Measurements from ENCODE around the gene TNS3. TPM values are rescaled to one million over a fixed set of nuclear protein-coding genes. Genes with fewer than 3 reads are reported as not detected.

Gene TNS3
- total and polyA plus RNA-seq, 2 donors (not counting 1 experiment from before 2014, with no cell fraction given): 11.4 to 77.5 TPM

GRCh38 chr7:47528471-47528870, 53.4 kb downstream of the TNS3 start:
- Mint-ChIP-seq H3K4me1 (peaks cover 11% of the 10 kb centered on the region), H3K27me3 (no peaks in the 10 kb centered on the region), H3K27ac (no peak overlapping the region), H3K9me3 (ENCODE audit: insufficient read depth) (no peaks in the 10 kb centered on the region), H3K4me3 (no peak overlapping the region)
- CTCF ChIA-PET: no interaction called here
- no peak overlapping the region for H3K27ac ChIP-seq (ENCODE audit: low read length in 2 of 2)
- no peak for DNase-seq
- H3K4me3 ChIP-seq (ENCODE audit: control extremely low read depth in 1 of 5, extremely low read depth in 1 of 5, insufficient read depth in 1 of 5, low read depth in 2 of 5, low read length in 4 of 5): no peak overlapping the region
- intact Hi-C loops (cut with micrococcal nuclease): no loop called here
- no peaks in the 10 kb centered on the region for H3K79me2 ChIP-seq (ENCODE audit: control insufficient read depth, insufficient read depth, low read length)
- TF ChIP-seq, protein P1, sequence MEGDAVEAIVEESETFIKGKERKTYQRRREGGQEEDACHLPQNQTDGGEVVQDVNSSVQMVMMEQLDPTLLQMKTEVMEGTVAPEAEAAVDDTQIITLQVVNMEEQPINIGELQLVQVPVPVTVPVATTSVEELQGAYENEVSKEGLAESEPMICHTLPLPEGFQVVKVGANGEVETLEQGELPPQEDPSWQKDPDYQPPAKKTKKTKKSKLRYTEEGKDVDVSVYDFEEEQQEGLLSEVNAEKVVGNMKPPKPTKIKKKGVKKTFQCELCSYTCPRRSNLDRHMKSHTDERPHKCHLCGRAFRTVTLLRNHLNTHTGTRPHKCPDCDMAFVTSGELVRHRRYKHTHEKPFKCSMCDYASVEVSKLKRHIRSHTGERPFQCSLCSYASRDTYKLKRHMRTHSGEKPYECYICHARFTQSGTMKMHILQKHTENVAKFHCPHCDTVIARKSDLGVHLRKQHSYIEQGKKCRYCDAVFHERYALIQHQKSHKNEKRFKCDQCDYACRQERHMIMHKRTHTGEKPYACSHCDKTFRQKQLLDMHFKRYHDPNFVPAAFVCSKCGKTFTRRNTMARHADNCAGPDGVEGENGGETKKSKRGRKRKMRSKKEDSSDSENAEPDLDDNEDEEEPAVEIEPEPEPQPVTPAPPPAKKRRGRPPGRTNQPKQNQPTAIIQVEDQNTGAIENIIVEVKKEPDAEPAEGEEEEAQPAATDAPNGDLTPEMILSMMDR (IDR thresholded peaks at IDR 0.05): no peak
- TF ChIP-seq EZH2 (IDR thresholded peaks at IDR 0.05; ENCODE audit: borderline replicate concordance, insufficient read depth, low read depth, low read length, poor library complexity, severe bottlenecking): no peak
- H3K4me1 ChIP-seq (ENCODE audit: control insufficient read depth in 2 of 2, insufficient read depth in 2 of 2, low read length in 2 of 2): no peaks in the 10 kb centered on the region
- H3K36me3 ChIP-seq (replicated peaks in 1 of 2; ENCODE audit: control extremely low read depth in 1 of 2, control insufficient read depth in 1 of 2, extremely low read depth in 1 of 2, insufficient read depth in 2 of 2, low read length in 1 of 2): peaks cover 0 to 25% of the 10 kb centered on the region in 2 experiments
- no peak for ATAC-seq (ENCODE audit: low read depth)
- no peak overlapping the region for H3K9ac ChIP-seq (ENCODE audit: low read length)
- peaks cover 0 to 9% (median 0%) of the 10 kb centered on the region in 3 donors for H3K9me3 ChIP-seq (ENCODE audit: control extremely low read depth in 1 of 3, control insufficient read depth in 2 of 3, insufficient read depth in 1 of 3, low read length in 2 of 3)
- no peaks in the 10 kb centered on the region for H3K27me3 ChIP-seq (replicated peaks in 1 of 4; ENCODE audit: control extremely low read depth in 1 of 4, control insufficient read depth in 3 of 4, insufficient read depth in 4 of 4, low read length in 3 of 4)
- POLR2A ChIA-PET: no interaction called here
- 76% methylated on average over 4 of the region's 6 CpGs for WGBS (ENCODE audit: insufficient coverage)
- no peak overlapping the region for H2AFZ ChIP-seq (ENCODE audit: insufficient read depth, low read depth, low read length, poor library complexity, severe bottlenecking)
- no peak overlapping the region for H3K4me2 ChIP-seq (replicated peaks; ENCODE audit: low read depth, low read length, poor library complexity, severe bottlenecking)
- H4K20me1 ChIP-seq (ENCODE audit: control insufficient read depth, insufficient read depth, low read length, poor library complexity, severe bottlenecking): peaks cover 6% of the 10 kb centered on the region

- Histone ChIP-seq H4K20me1 (ENCODE audit: control insufficient read depth, insufficient read depth, low read length, poor library complexity, severe bottlenecking) (no peaks in the 10 kb centered on the region), H3K79me2 (ENCODE audit: control insufficient read depth, insufficient read depth, low read length) (peaks cover 5% of the 10 kb centered on the region)
- H3K4me1 Mint-ChIP-seq: peaks cover 7% of the 10 kb centered on the region
These were observed 55.4 kb downstream of the TNS3 start for GRCh38 chr7:47526466-47526865.

More at GRCh38 chr7:47526466-47526865, 55.4 kb downstream of the TNS3 start:
- H3K4me3 ChIP-seq (ENCODE audit: control extremely low read depth in 1 of 5, extremely low read depth in 1 of 5, insufficient read depth in 1 of 5, low read depth in 2 of 5, low read length in 4 of 5): no peak overlapping the region
- POLR2A ChIA-PET: no interaction called here
- no peak overlapping the region for H3K27ac ChIP-seq (ENCODE audit: low read length in 2 of 2)
- CTCF ChIA-PET: no interaction called here
- H3K27me3 Mint-ChIP-seq: no peaks in the 10 kb centered on the region
- no peak for ATAC-seq (ENCODE audit: low read depth)
- H3K9ac ChIP-seq (ENCODE audit: low read length): no peak overlapping the region
- H3K4me2 ChIP-seq (replicated peaks; ENCODE audit: low read depth, low read length, poor library complexity, severe bottlenecking): no peak overlapping the region
- H3K36me3 ChIP-seq (replicated peaks in 1 of 2; ENCODE audit: control extremely low read depth in 1 of 2, control insufficient read depth in 1 of 2, extremely low read depth in 1 of 2, insufficient read depth in 2 of 2, low read length in 1 of 2): peaks cover 0 to 33% of the 10 kb centered on the region in 2 experiments
- no peaks in the 10 kb centered on the region for H3K27me3 ChIP-seq (replicated peaks in 1 of 4; ENCODE audit: control extremely low read depth in 1 of 4, control insufficient read depth in 3 of 4, insufficient read depth in 4 of 4, low read length in 3 of 4)
- intact Hi-C loops (cut with micrococcal nuclease): no loop called here
- H3K4me3 Mint-ChIP-seq: no peak overlapping the region
- 94% methylated on average over 6 of the region's 6 CpGs for WGBS (ENCODE audit: insufficient coverage)
- no peaks in the 10 kb centered on the region for H3K9me3 Mint-ChIP-seq (ENCODE audit: insufficient read depth)
- no peak overlapping the region for H3K27ac Mint-ChIP-seq
- no peak for TF ChIP-seq EZH2 (IDR thresholded peaks at IDR 0.05; ENCODE audit: borderline replicate concordance, insufficient read depth, low read depth, low read length, poor library complexity, severe bottlenecking)
- TF ChIP-seq, protein P1 (IDR thresholded peaks at IDR 0.05): no peak
- no peaks in the 10 kb centered on the region for H3K4me1 ChIP-seq (ENCODE audit: control insufficient read depth in 2 of 2, insufficient read depth in 2 of 2, low read length in 2 of 2)
- no peak for DNase-seq
- peaks cover 0 to 2% (median 0%) of the 10 kb centered on the region in 3 donors for H3K9me3 ChIP-seq (ENCODE audit: control extremely low read depth in 1 of 3, control insufficient read depth in 2 of 3, insufficient read depth in 1 of 3, low read length in 2 of 3)
- no peak overlapping the region for H2AFZ ChIP-seq (ENCODE audit: insufficient read depth, low read depth, low read length, poor library complexity, severe bottlenecking)

Measured in B cell (primary cell).